Measurements from ENCODE around the gene ADAMTS17.

ADAMTS17 gene

GRCh38 chr15:100007609-100008008, 334.2 kb downstream of the ADAMTS17 start:
- no peak for DNase-seq

GRCh38 chr15:100005715-100006114, 336.1 kb downstream of the ADAMTS17 start:
- DNase-seq = no peak

GRCh38 chr15:100005013-100005412, 336.8 kb downstream of the ADAMTS17 start:
- DNase-seq = no peak

- DNase-seq = no peak
These were observed 338.8 kb downstream of the ADAMTS17 start for GRCh38 chr15:100002787-100003536.

GRCh38 chr15:100002086-100002620, 339.6 kb downstream of the ADAMTS17 start:
- DNase-seq = no peak

GRCh38 chr15:100001405-100001804, 340.4 kb downstream of the ADAMTS17 start:
- DNase-seq = no peak

- no peak for DNase-seq
These were observed 342.3 kb downstream of the ADAMTS17 start for GRCh38 chr15:99999282-100000070.

GRCh38 chr15:99998661-99999101, 343.1 kb downstream of the ADAMTS17 start:
- DNase-seq = no peak

GRCh38 chr15:99997112-99997651, 344.6 kb downstream of the ADAMTS17 start:
- no peak for DNase-seq

- DNase-seq = no peak
These were observed 345.1 kb downstream of the ADAMTS17 start for GRCh38 chr15:99996660-99997059.

- DNase-seq = no peak
These were observed 346.2 kb downstream of the ADAMTS17 start for GRCh38 chr15:99995543-99995942.

GRCh38 chr15:99994849-99995248, 346.9 kb downstream of the ADAMTS17 start:
- no peak for DNase-seq

GRCh38 chr15:99993681-99994131, 348.1 kb downstream of the ADAMTS17 start:
- DNase-seq = no peak

GRCh38 chr15:99993262-99993661, 348.5 kb downstream of the ADAMTS17 start:
- DNase-seq = no peak

- no peak for DNase-seq
These were observed 349.1 kb downstream of the ADAMTS17 start for GRCh38 chr15:99992611-99993231.

- DNase-seq = no peak
These were observed 352.7 kb downstream of the ADAMTS17 start for GRCh38 chr15:99989095-99989494.

GRCh38 chr15:99987701-99988100, 354.1 kb downstream of the ADAMTS17 start:
- no peak for DNase-seq

GRCh38 chr15:99987119-99987506, 354.7 kb downstream of the ADAMTS17 start:
- DNase-seq = no peak

- DNase-seq = no peak
These were observed 355.3 kb downstream of the ADAMTS17 start for GRCh38 chr15:99986297-99987118.

GRCh38 chr15:99985878-99986277, 355.9 kb downstream of the ADAMTS17 start:
- no peak for DNase-seq

- no peak for DNase-seq
These were observed 357.1 kb downstream of the ADAMTS17 start for GRCh38 chr15:99984491-99985243.
